HG03280 (cell line): ENCODE measurements around the gene GRAP.

Experiments
- ATAC-seq: cut with Tn5 transposase; IDR thresholded peaks from one replicate; pipeline ENCODE4 v1.9.1; 2021; ENCODE audit warnings: mild to moderate bottlenecking, moderate library complexity; ENCODE audit not compliant: unreplicated experiment

Gene GRAP

GRCh38 chr17:18987230-18987610 lies 59.5 kb downstream of the GRAP start:
- no peak for ATAC-seq

DNA sequence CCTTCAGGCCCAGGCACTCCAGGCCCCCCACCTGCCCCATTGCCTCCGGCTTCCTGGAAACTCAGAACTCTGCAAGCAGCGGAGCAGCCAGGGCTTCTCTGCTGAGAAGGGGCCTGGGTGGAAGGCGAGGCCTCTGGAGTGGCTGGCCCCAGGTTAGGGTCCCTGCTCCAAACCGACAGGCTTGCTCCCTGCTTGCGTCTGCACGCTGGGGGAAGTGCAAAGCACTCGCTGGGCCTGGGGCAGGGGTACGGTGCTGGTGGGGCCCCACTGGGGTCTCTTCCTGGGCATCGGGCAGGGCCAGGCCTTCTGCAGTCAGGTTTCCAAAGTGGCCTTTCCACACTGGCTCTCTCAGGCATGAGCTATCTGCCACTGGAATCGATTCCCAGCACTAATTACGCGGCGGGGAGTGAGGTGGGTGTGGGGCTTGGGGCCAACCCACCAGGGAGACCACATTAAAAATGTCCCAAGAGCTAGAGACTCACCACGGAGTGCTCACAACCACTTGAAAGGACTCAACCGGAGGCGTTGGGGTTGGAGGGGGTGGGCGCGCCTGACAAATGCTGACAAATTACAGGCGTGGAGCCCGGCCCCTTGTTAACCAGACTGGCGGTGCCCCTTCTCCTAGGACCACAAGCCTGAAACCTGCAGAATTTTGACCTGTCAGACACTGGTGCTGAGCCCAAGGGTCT lies 60.1 kb downstream of the GRAP start:
- no peak for ATAC-seq

GRCh38 chr17:18985475-18985874 lies 61.3 kb downstream of the GRAP start:
- no peak for ATAC-seq

GRCh38 chr17:18984273-18985114 lies 62.3 kb downstream of the GRAP start:
- no peak for ATAC-seq

DNA sequence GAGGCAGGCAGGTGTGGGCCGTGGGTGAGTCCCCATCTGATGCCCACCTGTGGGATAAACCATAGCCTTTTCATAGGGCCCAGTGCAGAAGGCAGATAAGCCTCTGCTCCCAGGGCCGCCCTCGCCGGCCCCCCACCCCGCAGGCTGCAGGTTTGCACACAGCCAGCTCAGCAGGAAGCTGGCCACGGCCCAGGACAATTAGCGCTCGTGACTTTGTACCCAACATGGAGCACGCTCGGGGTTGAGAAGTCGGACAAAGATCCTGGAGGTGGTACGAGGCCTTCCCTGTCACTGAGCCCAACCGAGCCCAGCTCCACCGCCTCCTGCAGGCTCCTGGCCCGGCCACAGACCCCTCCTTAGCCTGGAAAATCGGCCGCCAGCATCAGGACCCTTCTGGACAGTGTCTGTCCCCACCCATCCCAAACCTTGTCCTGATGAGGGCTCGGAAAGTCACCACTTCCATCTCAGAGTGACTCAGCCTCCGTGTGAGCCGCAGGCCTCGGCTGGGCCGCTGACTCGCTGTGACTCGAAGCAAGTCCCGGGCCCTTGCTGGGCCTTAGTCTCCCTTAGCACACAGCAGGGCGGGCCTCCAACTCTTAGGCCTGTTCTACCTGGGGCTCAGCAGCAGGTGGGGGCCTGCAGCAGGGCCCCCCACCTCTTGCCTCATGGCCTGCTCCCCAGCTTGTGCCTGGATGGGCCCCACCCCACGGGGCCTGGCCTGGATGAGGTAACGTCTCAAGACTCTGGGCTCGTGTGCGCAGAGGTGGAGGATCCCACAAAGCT lies 64.9 kb downstream of the GRAP start:
- no peak for ATAC-seq

DNA sequence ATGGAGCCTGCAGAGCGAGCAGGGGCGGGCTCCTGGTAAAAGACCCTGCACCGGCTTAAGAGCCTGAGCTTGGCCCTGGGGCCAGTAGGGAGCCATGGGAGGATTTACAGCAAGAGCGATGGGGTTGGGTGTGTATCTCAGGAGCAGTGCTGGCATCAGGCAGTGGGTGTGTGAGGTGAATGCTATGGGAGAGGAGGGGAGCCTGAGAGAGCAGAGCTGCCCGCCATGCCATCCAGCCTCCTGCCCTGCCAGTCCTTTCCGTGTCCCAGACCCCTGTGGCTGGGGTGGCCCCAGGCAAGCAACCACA lies 65.5 kb downstream of the GRAP start:
- no peak for ATAC-seq

DNA sequence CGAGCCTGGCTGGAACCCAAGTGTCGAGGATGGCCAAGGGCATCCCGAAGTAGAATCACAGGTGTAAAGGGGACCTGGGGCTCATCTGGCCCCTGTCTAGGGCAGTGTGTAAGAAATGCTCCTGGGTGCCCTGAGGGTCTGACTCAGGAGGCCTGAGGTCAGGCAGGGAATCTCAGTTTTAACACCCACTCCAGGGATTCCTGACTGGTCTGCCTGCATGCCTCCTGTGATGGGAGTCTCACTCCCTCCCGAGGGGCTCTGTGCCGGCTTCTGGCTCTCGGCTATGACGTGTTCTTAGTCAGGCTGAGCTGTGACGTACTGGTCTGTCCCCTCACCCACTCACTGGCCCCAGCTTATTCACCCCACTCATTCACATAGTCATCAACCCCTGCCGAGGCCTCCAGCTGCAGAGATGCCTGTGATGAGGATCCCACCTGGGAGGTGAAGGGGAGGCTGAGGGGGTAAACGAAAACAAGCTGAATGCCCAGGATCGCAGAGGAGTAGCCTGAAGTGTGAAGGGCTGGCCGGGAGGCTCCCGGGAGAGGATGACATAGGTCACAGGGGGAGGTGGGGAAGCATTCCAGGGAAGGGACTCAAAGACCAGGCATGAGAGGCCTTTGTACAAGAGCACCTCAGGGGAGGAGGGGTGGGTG lies 65.9 kb downstream of the GRAP start:
- no peak for ATAC-seq

GRCh38 chr17:18978655-18979054 lies 68.1 kb downstream of the GRAP start:
- ATAC-seq: no peak

GRCh38 chr17:18978050-18978449 lies 68.7 kb downstream of the GRAP start:
- no peak for ATAC-seq

DNA sequence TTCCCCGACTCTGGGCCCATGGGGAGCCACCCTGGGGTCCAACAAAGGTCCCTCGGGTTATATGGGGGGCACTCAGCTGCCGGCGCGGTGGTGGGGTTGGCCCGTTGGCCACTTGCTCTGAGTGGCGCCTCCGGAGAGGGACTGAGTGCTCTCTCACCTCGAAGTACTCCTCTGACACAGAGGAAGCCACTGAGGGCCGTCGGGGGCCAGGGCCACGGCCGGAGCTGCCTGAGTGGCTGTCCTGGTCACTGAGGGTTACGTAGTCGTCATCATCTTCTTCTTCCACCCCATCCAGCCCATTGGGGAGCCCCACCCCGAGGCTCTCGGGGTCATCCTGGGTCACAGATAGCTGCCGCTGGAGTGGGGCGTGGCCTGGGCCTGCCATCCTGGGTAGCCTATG lies 69.1 kb downstream of the GRAP start:
- ATAC-seq: no peak

- ATAC-seq: no peak
These were observed 69.7 kb downstream of the GRAP start for GRCh38 chr17:18977021-18977420.

- ATAC-seq: no peak
These were observed 70.6 kb downstream of the GRAP start for GRCh38 chr17:18976201-18976600.

- no peak for ATAC-seq
These were observed 71.2 kb downstream of the GRAP start for GRCh38 chr17:18975597-18975996.

GRCh38 chr17:18974407-18975149 lies 72.2 kb downstream of the GRAP start:
- ATAC-seq: no peak

GRCh38 chr17:18971801-18972200 lies 75.0 kb downstream of the GRAP start:
- ATAC-seq: no peak
